SU-DHL-6 (cell line): ENCODE data around the gene PRR33.

Source experiments
- EZH2phosphoT487 ChIP-seq: fragments of 200-600 bp; sonication (generic), shearing (Covaris generic); conservative IDR thresholded peaks from 2 replicates; pipeline ENCODE4 v1.6.1; 2018; ENCODE audit warnings: mild to moderate bottlenecking, antibody characterized with exemption, low read length, moderate library complexity, mixed read lengths
- TF ChIP-seq, protein P1 (sequence below): fragments of 200-600 bp; sonication (generic); IDR thresholded peaks from one replicate; pipeline ENCODE4 v1.5.1; 2017; ENCODE audit warnings: antibody characterized with exemption, mild to moderate bottlenecking, low read length, moderate library complexity; ENCODE audit not compliant: insufficient read depth, poor library complexity, severe bottlenecking

DNA sequence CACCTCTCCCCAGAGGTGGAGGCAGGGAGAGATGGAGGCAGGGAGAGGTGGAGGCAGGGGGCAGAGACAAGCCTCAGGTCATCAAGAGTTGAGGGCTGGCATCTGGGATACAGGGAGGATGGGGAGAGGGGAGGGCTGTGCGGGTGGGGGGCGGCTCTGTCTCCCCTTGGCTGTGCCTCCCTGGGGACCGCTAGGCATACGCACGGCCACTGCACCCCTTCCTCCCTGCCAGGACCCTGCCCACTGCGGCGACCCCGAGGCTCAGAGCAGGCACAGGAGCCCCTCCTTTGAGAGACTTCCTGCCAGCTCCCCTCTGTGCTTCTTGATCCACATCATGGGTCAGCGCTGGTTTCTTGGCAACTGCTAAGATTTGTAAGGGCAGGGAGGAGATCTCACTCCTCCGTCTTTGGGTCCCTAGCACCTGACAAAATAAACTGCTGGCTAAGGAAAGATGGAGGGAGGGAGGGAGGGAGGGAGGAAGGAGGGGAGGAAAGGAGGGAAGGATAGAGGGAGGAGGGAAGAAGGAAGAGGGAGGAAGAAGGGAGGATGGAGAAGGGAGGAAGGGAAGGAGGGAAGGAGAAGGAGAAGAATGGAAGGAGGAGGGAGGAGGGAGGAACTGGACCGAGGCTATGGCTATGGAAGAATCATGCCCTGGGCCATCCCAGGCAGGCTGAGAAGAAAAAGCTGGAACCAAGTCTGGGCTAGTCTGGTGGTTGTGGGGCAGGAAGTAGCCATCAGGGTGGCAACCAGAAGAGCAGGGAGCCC is 18.5 kb downstream of the PRR33 start:
- TF ChIP-seq, protein P1, sequence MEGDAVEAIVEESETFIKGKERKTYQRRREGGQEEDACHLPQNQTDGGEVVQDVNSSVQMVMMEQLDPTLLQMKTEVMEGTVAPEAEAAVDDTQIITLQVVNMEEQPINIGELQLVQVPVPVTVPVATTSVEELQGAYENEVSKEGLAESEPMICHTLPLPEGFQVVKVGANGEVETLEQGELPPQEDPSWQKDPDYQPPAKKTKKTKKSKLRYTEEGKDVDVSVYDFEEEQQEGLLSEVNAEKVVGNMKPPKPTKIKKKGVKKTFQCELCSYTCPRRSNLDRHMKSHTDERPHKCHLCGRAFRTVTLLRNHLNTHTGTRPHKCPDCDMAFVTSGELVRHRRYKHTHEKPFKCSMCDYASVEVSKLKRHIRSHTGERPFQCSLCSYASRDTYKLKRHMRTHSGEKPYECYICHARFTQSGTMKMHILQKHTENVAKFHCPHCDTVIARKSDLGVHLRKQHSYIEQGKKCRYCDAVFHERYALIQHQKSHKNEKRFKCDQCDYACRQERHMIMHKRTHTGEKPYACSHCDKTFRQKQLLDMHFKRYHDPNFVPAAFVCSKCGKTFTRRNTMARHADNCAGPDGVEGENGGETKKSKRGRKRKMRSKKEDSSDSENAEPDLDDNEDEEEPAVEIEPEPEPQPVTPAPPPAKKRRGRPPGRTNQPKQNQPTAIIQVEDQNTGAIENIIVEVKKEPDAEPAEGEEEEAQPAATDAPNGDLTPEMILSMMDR: no peak
- no peak for TF ChIP-seq EZH2phosphoT487
